SK-N-SH (cell line): ENCODE results near the gene XXYLT1. TPM values are rescaled to one million over a fixed set of nuclear protein-coding genes. Genes with fewer than 3 reads are reported as not detected.
"Not testable (repeated sequence)": the region's sequence is repeated elsewhere in the genome, so short reads cannot be mapped to it uniquely, and the experiment has no call there.

Source experiments
- CTCF ChIA-PET: fragments of 300-600, 350-600 bp; formaldehyde crosslinking; extraction: SDS; loops from one replicate; lab custom pipeline; 2021; lab: Yijun Ruan, JAX
- POLR2A ChIA-PET: fragments of 350-600 bp; sonication (Branson Sonifier 250); formaldehyde crosslinking; extraction: SDS; loops from one replicate; lab custom pipeline; 2020; ENCODE audit warnings: antibody characterized with exemption, inconsistent platforms; lab: Yijun Ruan, JAX
- DNase-seq: peaks from one replicate; pipeline ENCODE4 v3.0.0; 2012
- H2AFZ ChIP-seq: fragments of 200-600 bp; sonication (generic); 2 replicates; pipeline ENCODE4 v1.8.1; 2016; ENCODE audit warnings: antibody characterized with exemption, mild to moderate bottlenecking, low read depth
- H3F3A ChIP-seq: fragments of 200-600 bp; sonication (generic); replicated peaks from 2 replicates; pipeline ENCODE3; 2016; ENCODE audit warnings: antibody characterized with exemption, mild to moderate bottlenecking; ENCODE audit not compliant: insufficient read depth
- H3K27ac ChIP-seq, 2 experiments: fragments of 200-500 bp in 1 of 2; fragments of 200-600 bp in 1 of 2; sonication (Bioruptor generic) in 1 of 2; sonication (generic), shearing (Covaris generic) in 1 of 2; 2 replicates each; pipeline versions ENCODE4 v1.5.1 to v1.6.1; 2014 to 2016; ENCODE audit warnings: low read depth in 2 of 2, inconsistent platforms in 1 of 2, low read length in 1 of 2, mild to moderate bottlenecking in 1 of 2, mixed read lengths in 1 of 2
- H3K27me3 ChIP-seq: fragments of 200-600 bp; sonication (generic), shearing (Covaris generic); 2 replicates; pipeline ENCODE4 v1.6.1; 2016; ENCODE audit warnings: mixed run types; ENCODE audit not compliant: insufficient read depth
- H3K36me3 ChIP-seq, 2 experiments: fragments of 200-500 bp in 1 of 2; fragments of 200-600 bp in 1 of 2; sonication (Bioruptor generic) in 1 of 2; sonication (generic) in 1 of 2; replicated peaks in 1 of 2; 2 replicates each; pipeline versions ENCODE3 to v1.5.1; 2014 to 2016; ENCODE audit warnings: low read length in 1 of 2, mild to moderate bottlenecking in 1 of 2; ENCODE audit not compliant: insufficient read depth in 2 of 2, control insufficient read depth in 1 of 2
- H3K4me1 ChIP-seq, 2 experiments: fragments of 200-500 bp in 1 of 2; fragments of 200-600 bp in 1 of 2; sonication (Bioruptor generic) in 1 of 2; sonication (generic), shearing (Covaris generic) in 1 of 2; 2 replicates each; pipeline versions ENCODE4 v1.5.1 to v1.6.1; 2014 to 2016; ENCODE audit warnings: low read depth in 1 of 2, low read length in 1 of 2, mixed run types in 1 of 2; ENCODE audit not compliant: insufficient read depth in 2 of 2, control insufficient read depth in 1 of 2
- H3K4me2 ChIP-seq: fragments of 200-600 bp; sonication (generic), shearing (Covaris generic); 2 replicates; pipeline ENCODE4 v1.6.1; 2017; ENCODE audit warnings: mixed run types
- H3K4me3 ChIP-seq, 2 experiments: fragments of 200-500 bp in 1 of 2; fragments of 200-600 bp in 1 of 2; sonication (Bioruptor generic) in 1 of 2; sonication (generic), shearing (Covaris generic) in 1 of 2; 2 replicates each; pipeline versions ENCODE4 v1.5.1 to v1.8.1; 2014 to 2016; ENCODE audit warnings: low read depth in 2 of 2, inconsistent platforms in 1 of 2, low read length in 1 of 2, mild to moderate bottlenecking in 1 of 2, mixed read lengths in 1 of 2, moderate library complexity in 1 of 2
- H3K79me2 ChIP-seq: fragments of 200-600 bp; sonication (generic); 2 replicates; pipeline ENCODE4 v1.8.1; 2017; ENCODE audit warnings: mild to moderate bottlenecking; ENCODE audit not compliant: insufficient read depth
- H3K9ac ChIP-seq: fragments of 200-600 bp; sonication (generic); 2 replicates; pipeline ENCODE4 v1.6.1; 2017; ENCODE audit warnings: mixed run types
- H3K9me2 ChIP-seq: fragments of 200-600 bp; sonication (generic); 2 replicates; pipeline ENCODE4 v1.6.1; 2017; ENCODE audit warnings: mixed run types
- H3K9me3 ChIP-seq: fragments of 200-600 bp; sonication (generic); 2 replicates; pipeline ENCODE4 v1.6.1; 2017; ENCODE audit warnings: mixed run types, mild to moderate bottlenecking, moderate library complexity
- H4K20me1 ChIP-seq: fragments of 200-600 bp; sonication (generic); 2 replicates; pipeline ENCODE4 v1.6.1; 2017; ENCODE audit warnings: mild to moderate bottlenecking, mixed run types; ENCODE audit not compliant: insufficient read depth
- ELF1 ChIP-seq: IDR thresholded peaks from 2 replicates; pipeline ENCODE4 v1.4.0; 2012
- EZH2phosphoT487 ChIP-seq: fragments of 200-600 bp; sonication (generic); IDR thresholded peaks from 2 replicates; pipeline ENCODE4 v1.6.1; 2017; ENCODE audit warnings: low read depth, mixed run types, mild to moderate bottlenecking, antibody characterized with exemption, moderate library complexity, borderline replicate concordance
- FOSL2 ChIP-seq: IDR thresholded peaks from 2 replicates; pipeline ENCODE4 v1.4.0; 2012; ENCODE audit warnings: low read depth, mild to moderate bottlenecking, moderate library complexity, borderline replicate concordance
- POLR2AphosphoS5 ChIP-seq: IDR thresholded peaks from 2 replicates; pipeline ENCODE4 v1.6.1; 2012; ENCODE audit warnings: low read depth, low read length
- RFX5 ChIP-seq: IDR thresholded peaks from 2 replicates; pipeline ENCODE4 v1.6.1; 2012; ENCODE audit warnings: mild to moderate bottlenecking, improper control_type of control experiment, low read length
- RXRA ChIP-seq: IDR thresholded peaks from 2 replicates; pipeline ENCODE4 v1.4.0; 2012; ENCODE audit warnings: low read depth, mild to moderate bottlenecking, borderline replicate concordance
- SIN3A ChIP-seq: IDR thresholded peaks from 2 replicates; pipeline ENCODE4 v1.6.1; 2012; ENCODE audit warnings: low read depth, mild to moderate bottlenecking, low read length, moderate library complexity, borderline replicate concordance
- SMC3 ChIP-seq: IDR thresholded peaks from 2 replicates; pipeline ENCODE4 v1.6.1; 2012; ENCODE audit warnings: low read depth, low read length, improper control_type of control experiment
- YY1 ChIP-seq: IDR thresholded peaks from 2 replicates; pipeline ENCODE4 v1.4.0; 2012; ENCODE audit warnings: low read depth, mild to moderate bottlenecking
- WGBS: methylation state at CpG from one replicate; pipeline ENCODE4 v1.1.6; 2017; ENCODE audit warnings: low lambda C conversion rate; 5-methylcytosine and 5-hydroxymethylcytosine counted together
- polyA plus RNA-seq, 3 experiments: library from polyadenylated mRNA; depleted of rRNA; stranded (reverse); fragments of >200 nt; gene quantifications; 2 replicates each; pipeline ENCODE4 v1.2.3, GENCODE V29; 2012
- TF ChIP-seq, protein P1 (sequence below): fragments of 200-600 bp; sonication (generic); IDR thresholded peaks from 2 replicates; pipeline ENCODE4 v1.6.1; 2017; ENCODE audit warnings: antibody characterized with exemption, mild to moderate bottlenecking, moderate library complexity
- TF ChIP-seq, protein P2 (sequence below): IDR thresholded peaks from 2 replicates; pipeline ENCODE4 v1.4.0; 2012; ENCODE audit warnings: low read depth, borderline replicate concordance
- TF ChIP-seq, protein P3 (sequence below): IDR thresholded peaks from 2 replicates; pipeline ENCODE4; 2012
- TF ChIP-seq, protein P4 (sequence below): IDR thresholded peaks from 2 replicates; pipeline ENCODE4 v1.4.0; 2012; ENCODE audit warnings: low read depth
- TF ChIP-seq, protein P5 (sequence below): IDR thresholded peaks from 2 replicates; pipeline ENCODE4 v1.4.0; 2012; ENCODE audit warnings: low read depth, borderline replicate concordance

Gene XXYLT1
- polyA plus RNA-seq, 1 of the 3 experiments (the other 2 are of a cell fraction) = 22.6 TPM

DNA sequence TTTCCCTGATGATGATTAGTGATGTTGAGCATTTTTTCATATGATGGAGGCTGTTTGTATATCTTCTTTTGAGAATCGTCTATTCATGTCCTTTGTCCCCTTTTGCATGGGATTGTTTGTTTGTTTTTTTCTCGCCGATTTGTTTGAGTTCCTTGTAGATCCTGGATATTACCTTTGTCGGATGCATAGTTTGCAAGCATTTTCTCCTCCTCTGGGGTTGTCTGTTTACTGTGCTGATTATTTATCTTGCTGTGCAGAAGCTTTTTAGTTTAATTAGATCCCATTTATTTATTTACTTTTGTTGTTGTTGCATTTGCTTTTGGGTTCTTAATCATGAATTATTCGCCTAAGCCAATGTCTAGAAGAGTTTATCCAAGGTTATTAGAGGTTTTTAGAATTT, 232.8 kb downstream of the XXYLT1 start:
- Histone ChIP-seq H3K36me3 (no peaks in the 10 kb centered on the region), H3K9me3 (no peaks in the 10 kb centered on the region), H3K4me1 (no peaks in the 10 kb centered on the region), H2AFZ (no peak overlapping the region), H3K4me2 (no peak overlapping the region), H3K27ac (no peak overlapping the region), H3K9ac (no peak overlapping the region), H3K4me3 (no peak overlapping the region), H3K9me2 (no peaks in the 10 kb centered on the region), H3F3A (no peaks in the 10 kb centered on the region), H3K27me3 (no peaks in the 10 kb centered on the region; the same call in 1 of the 2 replicates), H3K79me2 (no peaks in the 10 kb centered on the region), H4K20me1 (no peaks in the 10 kb centered on the region)
- POLR2A ChIA-PET = no interaction called here
- TF ChIP-seq POLR2AphosphoS5 (no peak), RFX5 (no peak)
- 81% methylated on average over 5 of the region's 5 CpGs for WGBS
- CTCF ChIA-PET = interaction anchor here (1.5 to 2.0 kb wide), 2 partner anchors 12 to 356 kb away, joined by 5 to 7 read pairs; no protein-coding TSS in a partner anchor
- DNase-seq = no peak

DNA sequence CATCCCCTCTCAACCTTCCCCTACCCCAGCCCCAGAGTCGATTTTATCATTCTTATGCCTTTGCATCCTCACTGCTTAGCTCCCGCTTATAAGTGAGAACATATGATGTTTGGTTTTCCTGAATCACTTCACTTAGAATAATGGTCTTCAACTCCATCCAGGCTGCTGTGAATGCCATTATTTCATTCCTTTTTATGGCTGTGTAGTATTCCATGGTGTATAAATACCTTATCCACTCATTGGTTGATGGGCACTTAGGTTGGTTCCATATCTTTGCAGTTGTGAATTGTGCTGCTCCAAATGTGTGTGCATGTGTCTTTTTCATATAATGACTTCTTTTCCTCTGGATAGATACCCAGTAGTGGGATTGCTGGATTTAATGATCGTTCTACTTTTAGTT, 233.4 kb downstream of the XXYLT1 start:
- H2AFZ ChIP-seq, H4K20me1 ChIP-seq, H3K9me2 ChIP-seq, POLR2A ChIA-PET, H3K4me1 ChIP-seq, H3K36me3 ChIP-seq, H3K79me2 ChIP-seq, H3K9ac ChIP-seq, H3K4me3 ChIP-seq, DNase-seq, H3K27me3 ChIP-seq, H3K9me3 ChIP-seq, H3K4me2 ChIP-seq, H3K27ac ChIP-seq, H3F3A ChIP-seq: not testable (repeated sequence)
- CTCF ChIA-PET = interaction anchor here (1.5 kb wide), 1 partner anchor 355 kb away, joined by 5 read pairs; no protein-coding TSS in a partner anchor
- WGBS = 61% methylated on average over 3 of the region's 3 CpGs

DNA sequence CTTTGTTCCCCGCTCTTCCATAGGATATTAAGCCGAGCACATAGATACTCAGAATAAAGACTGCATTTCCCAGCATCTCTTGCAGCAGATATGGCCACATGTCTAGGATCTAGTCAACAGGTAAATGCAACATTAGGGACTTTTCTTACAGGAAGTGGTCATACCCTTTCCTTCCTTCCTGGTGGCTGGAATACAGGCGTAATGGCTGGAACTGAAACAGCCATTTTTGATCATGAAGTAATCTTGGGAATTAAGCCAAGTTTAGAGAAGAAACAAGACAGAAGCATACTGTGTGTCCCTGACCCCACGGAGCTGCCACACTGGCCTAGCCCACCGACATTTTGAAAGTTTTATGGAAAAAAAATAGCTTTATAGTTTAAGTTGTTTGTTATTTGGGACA, 234.0 kb downstream of the XXYLT1 start:
- Histone ChIP-seq H3F3A (no peaks in the 10 kb centered on the region), H3K9me2 (no peaks in the 10 kb centered on the region), H3K4me2 (no peak overlapping the region), H3K9me3 (no peaks in the 10 kb centered on the region), H3K79me2 (no peaks in the 10 kb centered on the region), H3K9ac (no peak overlapping the region), H3K36me3 (no peaks in the 10 kb centered on the region), H2AFZ (no peak overlapping the region), H3K27ac (no peak overlapping the region), H3K27me3 (no peaks in the 10 kb centered on the region; the same call in 1 of the 2 replicates), H4K20me1 (no peaks in the 10 kb centered on the region), H3K4me3 (no peak overlapping the region), H3K4me1 (no peaks in the 10 kb centered on the region)
- 74% methylated on average over 5 of the region's 5 CpGs for WGBS
- TF ChIP-seq RFX5 (no peak), EZH2phosphoT487 (no peak), SIN3A (no peak), ELF1 (no peak), YY1 (no peak), SMC3 (no peak), FOSL2 (no peak), POLR2AphosphoS5 (no peak), RXRA (no peak)
- TF ChIP-seq, protein P1, sequence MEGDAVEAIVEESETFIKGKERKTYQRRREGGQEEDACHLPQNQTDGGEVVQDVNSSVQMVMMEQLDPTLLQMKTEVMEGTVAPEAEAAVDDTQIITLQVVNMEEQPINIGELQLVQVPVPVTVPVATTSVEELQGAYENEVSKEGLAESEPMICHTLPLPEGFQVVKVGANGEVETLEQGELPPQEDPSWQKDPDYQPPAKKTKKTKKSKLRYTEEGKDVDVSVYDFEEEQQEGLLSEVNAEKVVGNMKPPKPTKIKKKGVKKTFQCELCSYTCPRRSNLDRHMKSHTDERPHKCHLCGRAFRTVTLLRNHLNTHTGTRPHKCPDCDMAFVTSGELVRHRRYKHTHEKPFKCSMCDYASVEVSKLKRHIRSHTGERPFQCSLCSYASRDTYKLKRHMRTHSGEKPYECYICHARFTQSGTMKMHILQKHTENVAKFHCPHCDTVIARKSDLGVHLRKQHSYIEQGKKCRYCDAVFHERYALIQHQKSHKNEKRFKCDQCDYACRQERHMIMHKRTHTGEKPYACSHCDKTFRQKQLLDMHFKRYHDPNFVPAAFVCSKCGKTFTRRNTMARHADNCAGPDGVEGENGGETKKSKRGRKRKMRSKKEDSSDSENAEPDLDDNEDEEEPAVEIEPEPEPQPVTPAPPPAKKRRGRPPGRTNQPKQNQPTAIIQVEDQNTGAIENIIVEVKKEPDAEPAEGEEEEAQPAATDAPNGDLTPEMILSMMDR = no peak
- TF ChIP-seq, protein P2, sequence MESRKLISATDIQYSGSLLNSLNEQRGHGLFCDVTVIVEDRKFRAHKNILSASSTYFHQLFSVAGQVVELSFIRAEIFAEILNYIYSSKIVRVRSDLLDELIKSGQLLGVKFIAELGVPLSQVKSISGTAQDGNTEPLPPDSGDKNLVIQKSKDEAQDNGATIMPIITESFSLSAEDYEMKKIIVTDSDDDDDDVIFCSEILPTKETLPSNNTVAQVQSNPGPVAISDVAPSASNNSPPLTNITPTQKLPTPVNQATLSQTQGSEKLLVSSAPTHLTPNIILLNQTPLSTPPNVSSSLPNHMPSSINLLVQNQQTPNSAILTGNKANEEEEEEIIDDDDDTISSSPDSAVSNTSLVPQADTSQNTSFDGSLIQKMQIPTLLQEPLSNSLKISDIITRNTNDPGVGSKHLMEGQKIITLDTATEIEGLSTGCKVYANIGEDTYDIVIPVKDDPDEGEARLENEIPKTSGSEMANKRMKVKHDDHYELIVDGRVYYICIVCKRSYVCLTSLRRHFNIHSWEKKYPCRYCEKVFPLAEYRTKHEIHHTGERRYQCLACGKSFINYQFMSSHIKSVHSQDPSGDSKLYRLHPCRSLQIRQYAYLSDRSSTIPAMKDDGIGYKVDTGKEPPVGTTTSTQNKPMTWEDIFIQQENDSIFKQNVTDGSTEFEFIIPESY = no peak
- TF ChIP-seq, protein P3, sequence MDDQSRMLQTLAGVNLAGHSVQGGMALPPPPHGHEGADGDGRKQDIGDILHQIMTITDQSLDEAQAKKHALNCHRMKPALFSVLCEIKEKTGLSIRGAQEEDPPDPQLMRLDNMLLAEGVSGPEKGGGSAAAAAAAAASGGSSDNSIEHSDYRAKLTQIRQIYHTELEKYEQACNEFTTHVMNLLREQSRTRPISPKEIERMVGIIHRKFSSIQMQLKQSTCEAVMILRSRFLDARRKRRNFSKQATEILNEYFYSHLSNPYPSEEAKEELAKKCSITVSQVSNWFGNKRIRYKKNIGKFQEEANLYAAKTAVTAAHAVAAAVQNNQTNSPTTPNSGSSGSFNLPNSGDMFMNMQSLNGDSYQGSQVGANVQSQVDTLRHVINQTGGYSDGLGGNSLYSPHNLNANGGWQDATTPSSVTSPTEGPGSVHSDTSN = no peak
- TF ChIP-seq, protein P4, sequence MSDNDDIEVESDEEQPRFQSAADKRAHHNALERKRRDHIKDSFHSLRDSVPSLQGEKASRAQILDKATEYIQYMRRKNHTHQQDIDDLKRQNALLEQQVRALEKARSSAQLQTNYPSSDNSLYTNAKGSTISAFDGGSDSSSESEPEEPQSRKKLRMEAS = no peak
- TF ChIP-seq, protein P5, sequence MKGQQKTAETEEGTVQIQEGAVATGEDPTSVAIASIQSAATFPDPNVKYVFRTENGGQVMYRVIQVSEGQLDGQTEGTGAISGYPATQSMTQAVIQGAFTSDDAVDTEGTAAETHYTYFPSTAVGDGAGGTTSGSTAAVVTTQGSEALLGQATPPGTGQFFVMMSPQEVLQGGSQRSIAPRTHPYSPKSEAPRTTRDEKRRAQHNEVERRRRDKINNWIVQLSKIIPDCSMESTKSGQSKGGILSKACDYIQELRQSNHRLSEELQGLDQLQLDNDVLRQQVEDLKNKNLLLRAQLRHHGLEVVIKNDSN = no peak
- CTCF ChIA-PET = no interaction called here
- POLR2A ChIA-PET = no interaction called here
- DNase-seq = no peak
